H1 (cell line): Measurements from ENCODE around the gene IL1RAP. TPM values are rescaled to one million over a fixed set of nuclear protein-coding genes. Genes with fewer than 3 reads are reported as not detected.

Source experiments
- CTCF ChIA-PET: fragments of 300-600 bp; sonication (Branson Sonifier 250); formaldehyde crosslinking; loops from one replicate; lab custom pipeline; 2021; ENCODE audit not compliant: partially characterized antibody; lab: Charles Lee
- POLR2A ChIA-PET: fragments of 300-600 bp; sonication (Branson Sonifier 250); formaldehyde crosslinking; loops from one replicate; lab custom pipeline; 2021; ENCODE audit warnings: inconsistent platforms; ENCODE audit not compliant: partially characterized antibody; lab: Charles Lee
- DNase-seq, 2 experiments: peaks; one replicate each; pipeline versions ENCODE4 v3.0.0 to v3.0.0-alpha.2; 2010 to 2022; ENCODE audit warnings: low spot score in 2 of 2, low read depth in 1 of 2, mixed read lengths in 1 of 2
- FAIRE-seq: peaks from 2 replicates; lab custom pipeline; 2011; peaks lifted over from hg19 to GRCh38; lab: Jason Lieb, UNC
- H2AFZ ChIP-seq: 2 replicates; pipeline ENCODE4 v1.8.1; 2012; ENCODE audit warnings: low read length, inconsistent platforms
- H2AK5ac ChIP-seq: 2 replicates; pipeline ENCODE4 v1.6.1; 2013; ENCODE audit warnings: low read depth, low read length
- H2BK120ac ChIP-seq: replicated peaks from 2 replicates; pipeline ENCODE3; 2013; ENCODE audit warnings: low read depth, low read length, inconsistent platforms
- H2BK12ac ChIP-seq: 2 replicates; pipeline ENCODE4 v1.6.1; 2013; ENCODE audit warnings: low read depth, low read length
- H2BK15ac ChIP-seq: 2 replicates; pipeline ENCODE4 v1.6.1; 2013; ENCODE audit warnings: low read length
- H2BK20ac ChIP-seq: 2 replicates; pipeline ENCODE4 v1.6.1; 2013; ENCODE audit warnings: low read length
- H2BK5ac ChIP-seq: 2 replicates; pipeline ENCODE4 v1.6.1; 2013; ENCODE audit warnings: low read depth, low read length
- H3K14ac ChIP-seq: 2 replicates; pipeline ENCODE4 v1.6.1; 2013; ENCODE audit warnings: inconsistent platforms; ENCODE audit not compliant: insufficient read length
- H3K18ac ChIP-seq: 2 replicates; pipeline ENCODE4 v1.6.1; 2013; ENCODE audit warnings: low read length; ENCODE audit errors: extremely low read depth
- H3K23ac ChIP-seq: 2 replicates; pipeline ENCODE4 v1.6.1; 2013; ENCODE audit warnings: inconsistent platforms; ENCODE audit not compliant: insufficient read length
- H3K23me2 ChIP-seq: 2 replicates; pipeline ENCODE4 v1.6.1; 2013; ENCODE audit warnings: low read depth, low read length
- H3K27ac ChIP-seq: 2 replicates; pipeline ENCODE4 v1.6.1; 2011; ENCODE audit warnings: low read depth, low read length, inconsistent platforms
- H3K27me3 ChIP-seq, 4 experiments: replicated peaks in 1 of 4; 1 replicate in 1 of 4; 2 replicates in 3 of 4; pipeline versions ENCODE4 v1.6.1 to v1.8.1; 2011 to 2013; ENCODE audit warnings: low read length in 3 of 4, mild to moderate bottlenecking in 3 of 4, inconsistent platforms in 2 of 4, mixed read lengths in 2 of 4, moderate library complexity in 1 of 4; ENCODE audit not compliant: control insufficient read depth in 3 of 4, insufficient read depth in 3 of 4; ENCODE audit errors: extremely low read depth in 1 of 4
- H3K36me3 ChIP-seq, 4 experiments: 2 replicates each; pipeline versions ENCODE4 v1.6.1 to v1.8.1; 2011 to 2013; ENCODE audit warnings: mild to moderate bottlenecking in 4 of 4, low read length in 3 of 4, moderate library complexity in 2 of 4, control low read depth in 1 of 4, inconsistent platforms in 1 of 4; ENCODE audit not compliant: insufficient read depth in 4 of 4, control insufficient read depth in 2 of 4
- H3K4ac ChIP-seq: replicated peaks from 2 replicates; pipeline ENCODE3; 2013; ENCODE audit warnings: low read length, low read depth, mixed read lengths, inconsistent platforms; ENCODE audit not compliant: insufficient read length
- H3K4me1 ChIP-seq, 4 experiments: replicated peaks in 1 of 4; 1 replicate in 1 of 4; 2 replicates in 3 of 4; pipeline versions ENCODE4 v1.6.1 to v1.8.1; 2011 to 2013; ENCODE audit warnings: low read length in 3 of 4, inconsistent platforms in 2 of 4, mixed read lengths in 1 of 4; ENCODE audit not compliant: insufficient read depth in 4 of 4, control insufficient read depth in 3 of 4
- H3K4me2 ChIP-seq, 2 experiments: 2 replicates each; pipeline versions ENCODE4 v1.6.1 to v1.8.1; 2011 to 2013; ENCODE audit warnings: low read depth in 2 of 2, low read length in 2 of 2, control low read depth in 1 of 2, inconsistent platforms in 1 of 2, mild to moderate bottlenecking in 1 of 2; ENCODE audit not compliant: insufficient read depth in 1 of 2
- H3K4me3 ChIP-seq, 4 experiments: fragments of 200-600, 300-600 bp in 1 of 4; sonication (generic), shearing (Covaris generic), sonication (Bioruptor Twin) in 1 of 4; 2 replicates each; pipeline versions ENCODE4 v1.5.1 to v1.8.1; 2011 to 2016; ENCODE audit warnings: low read length in 4 of 4, low read depth in 3 of 4, control low read depth in 2 of 4, inconsistent platforms in 2 of 4, mild to moderate bottlenecking in 2 of 4, mixed read lengths in 1 of 4, moderate library complexity in 1 of 4; ENCODE audit not compliant: insufficient read depth in 2 of 4; ENCODE audit errors: extremely low read depth in 1 of 4
- H3K56ac ChIP-seq: replicated peaks from 2 replicates; pipeline ENCODE3; 2013; ENCODE audit warnings: low read depth, mild to moderate bottlenecking, mixed read lengths, low read length, inconsistent platforms; ENCODE audit not compliant: insufficient read length
- H3K79me1 ChIP-seq: 2 replicates; pipeline ENCODE4 v1.6.1; 2013; ENCODE audit warnings: low read depth, low read length, control low read depth
- H3K79me2 ChIP-seq, 2 experiments: 2 replicates each; pipeline versions ENCODE4 v1.6.1 to v1.8.1; 2012 to 2013; ENCODE audit warnings: low read length in 2 of 2, mild to moderate bottlenecking in 2 of 2, inconsistent platforms in 1 of 2; ENCODE audit not compliant: insufficient read depth in 2 of 2, control insufficient read depth in 1 of 2
- H3K9ac ChIP-seq, 4 experiments: replicated peaks in 1 of 4; 1 replicate in 1 of 4; 2 replicates in 3 of 4; pipeline versions ENCODE4 v1.6.1 to v1.8.1; 2011 to 2013; ENCODE audit warnings: low read depth in 3 of 4, low read length in 3 of 4, control low read depth in 2 of 4, mild to moderate bottlenecking in 2 of 4, moderate library complexity in 2 of 4, inconsistent platforms in 1 of 4; ENCODE audit errors: extremely low read depth in 1 of 4
- H3K9me3 ChIP-seq, 2 experiments: 2 replicates each; pipeline versions ENCODE4 v1.6.1 to v1.8.1; 2012 to 2013; ENCODE audit warnings: mild to moderate bottlenecking in 2 of 2, moderate library complexity in 2 of 2, control low read depth in 1 of 2, inconsistent platforms in 1 of 2, low read depth in 1 of 2, low read length in 1 of 2, mixed read lengths in 1 of 2; ENCODE audit not compliant: insufficient read depth in 2 of 2
- H4K20me1 ChIP-seq, 2 experiments: replicated peaks in 1 of 2; 2 replicates each; pipeline versions ENCODE3 to v1.8.1; 2011 to 2013; ENCODE audit warnings: inconsistent platforms in 2 of 2, low read length in 2 of 2, mild to moderate bottlenecking in 1 of 2; ENCODE audit not compliant: insufficient read depth in 2 of 2, control insufficient read depth in 1 of 2
- H4K5ac ChIP-seq: 2 replicates; pipeline ENCODE4 v1.6.1; 2013; ENCODE audit warnings: low read length, low read depth, mixed read lengths, inconsistent platforms; ENCODE audit not compliant: insufficient read length
- H4K8ac ChIP-seq: 2 replicates; pipeline ENCODE4 v1.8.0; 2013; ENCODE audit warnings: mild to moderate bottlenecking, moderate library complexity, low read length, inconsistent platforms; ENCODE audit not compliant: insufficient read depth; ENCODE audit errors: extremely low read depth
- H4K91ac ChIP-seq: replicated peaks from 2 replicates; pipeline ENCODE3; 2013; ENCODE audit warnings: low read length, mixed read lengths, inconsistent platforms; ENCODE audit not compliant: insufficient read length
- EP300 ChIP-seq, 2 experiments: IDR thresholded peaks; 1 replicate in 1 of 2; 2 replicates in 1 of 2; pipeline ENCODE4 v1.6.1; 2011 to 2012; ENCODE audit warnings: low read depth in 2 of 2, low read length in 2 of 2, mild to moderate bottlenecking in 2 of 2, borderline replicate concordance in 1 of 2, inconsistent platforms in 1 of 2, moderate library complexity in 1 of 2
- HDAC2 ChIP-seq, 2 experiments: fragments of 300-600 bp in 1 of 2; sonication (generic) in 1 of 2; IDR thresholded peaks; 2 replicates each; pipeline ENCODE4 v1.6.1; 2011 to 2012; ENCODE audit warnings: low read depth in 2 of 2, low read length in 2 of 2, mild to moderate bottlenecking in 2 of 2, moderate library complexity in 2 of 2, borderline replicate concordance in 1 of 2, inconsistent platforms in 1 of 2
- HDAC6 ChIP-seq: IDR thresholded peaks from one replicate; pipeline ENCODE4 v1.7.1; 2012; ENCODE audit warnings: low read depth, mild to moderate bottlenecking, inconsistent platforms, low read length, moderate library complexity
- KDM4A ChIP-seq: IDR thresholded peaks from one replicate; pipeline ENCODE4 v1.7.1; 2012; ENCODE audit warnings: low read depth, mild to moderate bottlenecking, moderate library complexity, low read length, inconsistent platforms; ENCODE audit not compliant: severe bottlenecking
- MAFK ChIP-seq: IDR thresholded peaks from 2 replicates; pipeline ENCODE4 v1.6.1; 2012; ENCODE audit warnings: low read depth, mild to moderate bottlenecking, improper control_type of control experiment, low read length
- NRF1 ChIP-seq: IDR thresholded peaks from 2 replicates; pipeline ENCODE4 v1.6.1; 2011; ENCODE audit warnings: mild to moderate bottlenecking, low read depth, low read length, improper control_type of control experiment
- SP4 ChIP-seq: IDR thresholded peaks from 2 replicates; pipeline ENCODE4 v1.6.1; 2012; ENCODE audit warnings: low read length, inconsistent platforms
- WGBS, 2 experiments: shearing (Covaris generic) in 1 of 2; methylation state at CpG; one replicate each; pipeline versions ENCODE4 v1.1.6 to v1.1.7; 2013 to 2015; ENCODE audit warnings: low lambda C conversion rate in 2 of 2, mixed read lengths in 2 of 2, inconsistent platforms in 1 of 2, low coverage in 1 of 2, missing lambda C conversion rate in 1 of 2; ENCODE audit not compliant: insufficient replicate concordance in 2 of 2, insufficient coverage in 1 of 2, insufficient read length in 1 of 2; ENCODE audit errors: extremely low coverage in 1 of 2, missing lambda C conversion rate in 1 of 2; 5-methylcytosine and 5-hydroxymethylcytosine counted together
- polyA plus RNA-seq, 7 experiments: library from polyadenylated mRNA; depleted of rRNA in 3 of 7; stranded (reverse) in 5 of 7; unstranded in 2 of 7; fragments of >200 nt in 5 of 7; fragments of 200-250 nt in 2 of 7; gene quantifications; 1 replicate in 5 of 7; 2 replicates in 1 of 7; 4 replicates in 1 of 7; pipeline versions ENCODE4 v1.2.1 to v1.2.3, GENCODE V29; 2011 to 2013; ENCODE audit warnings: missing spikeins in 2 of 7, mixed read lengths in 2 of 7
- total RNA-seq: library from RNA; stranded (reverse); fragmentation: NEBNext Ultra II Directional; extraction: Animal tissue kit (Norgen Biotek cat#: 25700); gene quantifications from 2 replicates; pipeline ENCODE4 v1.2.1, GENCODE V29; 2021

IL1RAP gene
- total and polyA plus RNA-seq, 2 of the 8 experiments (the other 6 are each of a cell fraction or from before 2014, with no cell fraction given), result 2.4 to 3.9 TPM

GRCh38 chr3:190554197-190554596 is 40.3 kb downstream of the IL1RAP start:
- Histone ChIP-seq H2BK5ac (no peak overlapping the region), H4K5ac (no peak overlapping the region), H3K9me3 (0 out of 4 replicates have a peak, but pooled peaks cover 0 to 3% of the 10 kb centered on the region in 2 experiments), H3K14ac (no peak overlapping the region), H3K9ac (no peak overlapping the region), H3K36me3 (no peaks in the 10 kb centered on the region; a peak in 1 of 8 replicates), H4K20me1 (no peaks in the 10 kb centered on the region), H2AFZ (no peak overlapping the region), H2BK12ac (no peak overlapping the region), H3K56ac (no peak overlapping the region), H3K4ac (no peak overlapping the region), H2BK20ac (no peak overlapping the region), H3K27me3 (no peaks in the 10 kb centered on the region), H3K23ac (no peak overlapping the region), H2BK15ac (no peak overlapping the region), H3K23me2 (no peaks in the 10 kb centered on the region; the same call in 1 of the 2 replicates), H4K91ac (no peak overlapping the region), H2AK5ac (no peak overlapping the region), H3K27ac (no peak overlapping the region; the same call in 1 of the 2 replicates), H3K18ac (no peak overlapping the region), H3K79me1 (no peaks in the 10 kb centered on the region), H3K4me3 (no peak overlapping the region), H2BK120ac (no peak overlapping the region), H3K4me1 (peaks cover 0 to 3% (median 2%) of the 10 kb centered on the region in 4 experiments; a peak in 2 of 7 replicates), H4K8ac (no peak overlapping the region; the same call in 1 of the 2 replicates), H3K79me2 (no peaks in the 10 kb centered on the region), H3K4me2 (no peak overlapping the region)
- no peak for FAIRE-seq
- 85% methylated on average over 6 of the region's 6 CpGs; no CpG with 5 or more reads in 1 of the 2 experiments for WGBS, 2 experiments
- POLR2A ChIA-PET, result no interaction called here
- CTCF ChIA-PET, result no interaction called here
- no peak for DNase-seq
- TF ChIP-seq HDAC2 (IDR thresholded peaks at IDR 0.05; ENCODE audit: borderline replicate concordance in 1 of 2, low read depth in 2 of 2, low read length in 2 of 2), result no peak
- no peak for TF ChIP-seq KDM4A
- no peak for TF ChIP-seq MAFK
- no peak for TF ChIP-seq NRF1
- no peak for TF ChIP-seq HDAC6
- TF ChIP-seq SP4, result no peak
- TF ChIP-seq EP300 (IDR thresholded peaks at IDR 0.05; ENCODE audit: borderline replicate concordance in 1 of 2, low read depth in 2 of 2, low read length in 2 of 2), result no peak
